GM19240 (cell line): ENCODE data around the gene TBATA.

Experiments used
- DNase-seq: peaks from one replicate; pipeline ENCODE4 v3.0.0; 2011; ENCODE audit warnings: low spot score; ENCODE audit not compliant: insufficient read length

Gene TBATA, protein sequence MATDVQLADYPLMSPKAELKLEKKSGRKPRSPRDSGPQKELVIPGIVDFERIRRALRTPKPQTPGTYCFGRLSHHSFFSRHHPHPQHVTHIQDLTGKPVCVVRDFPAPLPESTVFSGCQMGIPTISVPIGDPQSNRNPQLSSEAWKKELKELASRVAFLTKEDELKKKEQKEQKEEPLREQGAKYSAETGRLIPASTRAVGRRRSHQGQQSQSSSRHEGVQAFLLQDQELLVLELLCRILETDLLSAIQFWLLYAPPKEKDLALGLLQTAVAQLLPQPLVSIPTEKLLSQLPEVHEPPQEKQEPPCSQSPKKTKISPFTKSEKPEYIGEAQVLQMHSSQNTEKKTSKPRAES

DNA sequence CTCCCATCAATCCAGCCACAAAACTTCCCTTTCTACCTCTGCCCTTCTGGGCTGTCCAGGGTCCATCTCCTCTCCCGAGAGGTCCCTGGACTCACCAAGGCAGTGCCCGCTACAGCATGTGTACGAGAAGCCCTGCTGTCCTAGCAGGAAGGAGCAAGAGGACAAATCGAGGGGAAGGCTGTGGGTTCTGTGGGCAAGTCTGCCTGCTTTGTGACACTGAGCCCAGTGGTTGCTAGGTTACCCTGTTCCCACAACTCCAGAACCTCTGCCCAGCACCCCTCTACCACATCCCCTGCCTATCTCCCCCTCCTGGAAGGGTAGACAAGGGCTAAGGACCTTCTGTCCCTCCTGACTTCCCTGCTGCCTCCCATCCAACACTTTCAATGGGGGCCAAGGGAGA is at the start of gene TBATA:
Gene TBATA (minus strand): TSS at position 188 of the 400 bp plus-strand sequence. CDS start 1,998 bp downstream, outside the sequence.
- DNase-seq = no peak

DNA sequence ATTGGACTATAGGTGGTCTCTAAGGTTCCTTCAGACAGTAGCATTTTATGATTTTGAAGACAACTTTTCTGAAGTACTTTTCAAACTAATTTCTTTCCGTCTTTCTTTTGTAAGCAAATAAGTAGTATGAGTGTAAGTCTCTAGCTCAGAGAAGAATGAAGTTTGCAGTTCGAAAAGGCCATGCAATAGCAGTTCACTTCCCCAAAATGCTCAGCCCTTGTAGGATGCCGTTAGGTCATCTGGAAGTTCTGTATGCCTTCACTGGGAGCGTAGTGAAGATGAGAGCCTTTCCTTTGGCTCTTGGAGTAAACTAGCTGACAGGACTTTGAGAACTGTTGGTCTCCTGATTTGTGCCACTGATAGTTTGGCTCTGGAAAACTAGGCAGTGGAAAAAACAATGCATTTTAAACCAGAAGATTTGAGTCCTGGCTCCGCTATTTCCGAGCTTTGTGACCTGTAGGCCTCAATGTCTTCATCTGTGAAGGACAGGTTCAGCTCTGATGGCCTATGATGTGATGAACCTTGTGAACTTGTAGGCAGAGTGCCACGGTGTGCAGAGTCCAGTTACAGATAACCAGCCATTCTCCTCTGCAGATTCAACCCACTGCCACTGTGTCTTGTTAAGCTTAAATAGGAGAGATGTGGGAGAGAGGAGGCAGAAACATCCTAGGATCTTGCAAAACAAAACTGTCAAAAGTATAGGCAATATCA is 49.4 kb upstream of the TBATA start:
- DNase-seq = no peak

DNA sequence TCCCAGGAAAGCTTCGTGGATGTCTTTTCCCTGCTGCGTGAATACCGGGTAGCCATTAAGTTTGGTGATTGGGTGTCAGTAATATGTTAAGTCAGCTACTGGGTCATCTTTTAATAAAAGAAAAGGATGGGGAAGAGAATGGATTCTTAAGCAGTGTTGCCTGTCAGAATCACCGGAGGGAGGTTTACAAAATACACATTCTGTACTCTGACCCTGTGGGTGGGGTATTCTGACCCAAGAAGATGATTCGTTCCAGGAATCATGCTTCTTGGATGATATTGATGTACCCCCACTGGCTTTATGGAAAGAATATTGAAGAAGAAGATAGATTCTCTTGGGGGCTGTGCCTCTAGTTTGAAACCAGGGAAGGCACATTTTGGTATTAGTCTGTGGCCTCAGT is 48.8 kb upstream of the TBATA start:
- no peak for DNase-seq

DNA sequence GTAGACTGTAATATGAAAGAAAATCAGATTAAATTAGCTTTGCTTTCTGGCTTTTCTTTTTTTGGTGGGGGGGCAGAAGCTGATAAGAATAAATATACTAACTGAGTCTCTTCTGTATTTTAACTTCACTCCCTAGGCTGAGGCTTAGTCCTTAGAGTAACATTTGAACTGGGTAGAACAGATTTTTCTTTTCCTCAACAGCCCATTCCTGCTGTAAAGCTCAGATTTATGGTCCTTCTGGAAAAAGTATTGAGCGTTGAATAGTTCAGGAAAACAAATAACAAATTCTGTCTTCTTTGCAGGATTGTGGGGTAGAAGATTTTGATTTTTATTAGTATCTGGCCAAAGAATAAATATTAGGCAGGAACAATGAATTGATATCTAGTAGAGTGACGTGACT is 48.4 kb upstream of the TBATA start:
- no peak for DNase-seq

DNA sequence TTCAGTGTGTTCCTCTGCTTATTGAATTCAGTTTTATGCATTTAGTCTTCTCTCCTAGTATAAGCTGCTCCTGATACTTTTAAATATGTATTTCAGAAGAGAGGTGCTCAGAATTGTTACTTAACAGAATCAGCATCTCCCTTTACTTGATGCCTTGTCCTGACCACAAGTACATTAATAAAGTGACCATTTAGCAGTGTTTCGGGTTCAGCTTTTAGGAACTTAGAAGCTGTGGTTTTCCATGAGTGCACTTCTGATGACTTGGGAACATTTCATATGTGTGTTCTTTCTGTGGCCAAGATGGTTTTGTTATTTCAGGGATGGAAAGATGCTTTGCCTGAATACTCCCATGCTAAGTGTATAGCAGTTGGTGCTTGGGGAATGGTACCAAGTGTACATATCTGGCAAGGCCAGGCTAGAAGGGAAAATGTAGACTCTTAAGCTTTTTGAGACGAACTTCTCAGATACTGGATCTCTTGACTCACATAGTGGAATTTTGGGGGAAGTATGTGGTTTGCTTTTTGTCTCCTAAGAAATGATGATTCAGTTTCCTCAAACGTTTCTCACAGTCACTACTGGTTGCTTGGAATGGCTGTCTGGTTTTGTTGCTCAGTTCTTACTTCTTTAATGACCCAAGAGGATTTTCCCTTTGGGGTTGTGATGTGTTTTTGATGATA is 47.8 kb upstream of the TBATA start:
- DNase-seq = no peak

DNA sequence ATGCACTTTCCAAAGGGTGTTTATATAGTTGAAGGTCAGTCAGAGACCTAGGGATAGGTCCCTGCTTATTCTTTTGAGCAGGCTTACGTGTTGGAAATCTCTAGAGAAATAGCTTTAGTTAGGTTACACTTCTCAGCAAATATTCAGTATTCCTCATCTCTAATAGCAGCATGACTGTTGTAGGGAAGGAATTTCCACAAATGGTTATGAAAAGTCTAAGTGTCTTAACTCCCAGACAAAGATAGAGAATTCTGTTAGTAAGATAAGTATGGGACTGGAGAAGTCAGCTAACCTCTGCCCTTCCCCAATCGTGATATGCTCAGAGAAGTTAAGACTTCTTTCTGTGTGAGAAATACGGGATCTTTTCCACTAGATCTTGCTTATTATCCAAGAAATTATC is 47.0 kb upstream of the TBATA start:
- no peak for DNase-seq

DNA sequence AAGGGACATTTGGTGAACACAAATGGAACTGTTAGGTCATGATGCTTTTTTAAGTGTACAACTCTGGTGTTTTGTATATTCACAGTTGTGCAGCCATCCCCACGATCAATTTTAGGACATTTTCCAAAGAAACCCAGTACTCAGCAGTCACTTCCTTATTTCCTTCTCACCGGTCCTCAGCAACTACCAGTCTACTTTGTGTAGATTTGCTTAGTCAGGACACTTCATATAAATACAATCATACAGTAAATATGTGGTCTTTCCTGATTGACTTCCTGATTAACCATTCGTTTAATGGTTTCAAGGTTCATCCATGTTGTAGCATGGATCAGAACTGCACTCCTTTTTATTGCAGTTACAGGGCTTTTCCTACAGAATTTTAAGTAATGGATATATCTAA is 45.0 kb upstream of the TBATA start:
- no peak for DNase-seq

DNA sequence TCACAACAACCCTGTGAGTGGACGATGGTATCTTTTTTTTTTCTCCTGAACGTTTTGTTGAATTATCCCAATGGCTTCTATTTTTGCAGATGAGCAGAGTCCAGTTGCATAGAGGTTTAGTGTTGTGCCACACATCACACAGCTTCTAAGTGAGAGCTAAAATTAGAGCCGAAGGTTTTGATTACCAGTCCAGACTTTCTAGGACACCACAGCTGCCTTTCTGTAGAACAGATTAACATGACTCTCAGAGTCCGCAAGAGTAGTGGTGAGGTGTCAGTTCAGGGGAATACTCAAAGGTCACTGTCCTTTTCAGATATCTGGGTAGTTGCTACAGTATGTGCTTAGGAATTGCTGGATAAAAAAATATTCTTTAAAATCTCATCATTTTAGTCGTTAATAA is 44.4 kb upstream of the TBATA start:
- no peak for DNase-seq

DNA sequence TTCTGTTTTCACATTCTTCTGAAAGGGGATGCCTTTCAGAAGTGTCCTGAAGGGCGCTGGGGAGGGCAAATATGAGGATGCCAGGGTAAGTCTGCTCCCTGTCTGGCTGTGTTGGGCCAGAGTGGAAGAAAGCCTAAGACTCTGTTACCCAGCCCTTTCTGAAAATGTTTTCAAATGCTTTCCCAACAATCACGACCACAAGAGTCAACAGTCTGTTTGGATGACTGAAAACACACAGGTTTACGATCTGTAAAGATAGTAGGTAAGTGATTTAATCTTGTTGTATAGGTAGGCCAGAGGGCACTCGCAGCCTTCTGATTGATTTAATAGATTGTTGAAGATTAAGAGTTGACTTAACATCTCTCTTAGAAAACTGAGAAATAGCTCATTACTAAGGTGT is 43.7 kb upstream of the TBATA start:
- no peak for DNase-seq

DNA sequence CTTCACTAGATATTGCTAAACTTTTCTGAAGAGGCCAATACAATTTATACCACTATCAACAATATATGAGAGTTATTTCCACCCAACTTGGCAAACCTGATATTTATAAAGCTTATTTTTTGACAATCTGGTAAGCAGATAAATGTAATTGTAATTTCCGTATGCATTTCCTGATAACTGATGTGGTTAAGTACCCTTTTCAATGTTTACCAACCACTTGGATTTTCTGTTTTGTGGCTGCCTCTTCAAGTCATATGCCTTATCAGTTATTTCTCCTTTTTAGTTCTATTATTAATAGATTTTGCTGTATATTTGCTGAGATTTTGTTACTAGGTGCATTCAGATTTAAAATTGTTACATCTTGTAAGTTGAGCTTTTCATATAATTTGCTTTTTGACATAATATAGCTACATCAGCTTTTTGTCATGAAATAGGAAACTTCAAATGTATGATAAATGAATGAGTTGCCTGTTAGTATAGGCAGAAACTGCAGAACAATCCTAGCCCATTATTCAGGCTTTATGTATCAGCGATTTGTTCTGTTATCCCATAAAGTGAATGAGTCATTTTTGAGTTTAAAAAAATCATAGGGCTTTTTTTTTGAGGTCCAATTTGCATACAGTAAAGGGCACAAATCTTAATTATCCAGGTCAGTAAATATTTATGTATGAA is 42.0 kb upstream of the TBATA start:
- DNase-seq = no peak

DNA sequence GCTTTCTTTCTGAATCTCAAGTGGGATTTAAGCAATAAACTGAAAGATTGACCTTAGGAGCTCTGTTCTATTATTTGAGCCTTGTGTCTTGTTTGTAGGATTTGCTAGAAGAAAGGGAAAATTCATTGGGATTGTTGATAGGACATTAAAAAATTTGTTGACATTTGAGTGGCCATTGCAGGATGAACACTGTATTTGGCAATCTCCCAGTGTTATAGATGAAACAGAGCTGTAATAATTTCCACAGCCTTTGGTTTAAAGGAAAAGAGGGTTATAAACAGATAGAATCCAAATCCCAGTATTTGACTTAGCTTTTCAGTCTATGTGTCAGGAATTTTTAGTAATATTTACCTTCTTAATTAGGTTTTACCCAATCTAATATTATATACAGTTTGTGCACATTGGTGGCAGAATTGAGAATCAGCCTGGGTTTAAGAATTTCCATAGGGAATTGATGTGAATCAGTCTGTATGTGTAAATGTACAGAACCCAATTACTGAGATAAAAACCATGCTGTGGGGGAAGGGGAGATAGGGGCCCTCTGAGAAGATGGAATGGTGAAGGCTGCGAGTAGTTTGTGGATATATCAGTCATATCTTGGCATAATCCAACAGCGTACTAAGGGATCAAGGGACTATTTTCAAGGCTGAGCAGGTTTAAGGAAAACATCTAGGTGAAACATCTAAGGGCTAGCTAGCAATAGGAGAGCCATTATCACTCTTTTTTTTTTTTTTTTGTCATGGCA is 37.1 kb upstream of the TBATA start:
- DNase-seq = no peak

DNA sequence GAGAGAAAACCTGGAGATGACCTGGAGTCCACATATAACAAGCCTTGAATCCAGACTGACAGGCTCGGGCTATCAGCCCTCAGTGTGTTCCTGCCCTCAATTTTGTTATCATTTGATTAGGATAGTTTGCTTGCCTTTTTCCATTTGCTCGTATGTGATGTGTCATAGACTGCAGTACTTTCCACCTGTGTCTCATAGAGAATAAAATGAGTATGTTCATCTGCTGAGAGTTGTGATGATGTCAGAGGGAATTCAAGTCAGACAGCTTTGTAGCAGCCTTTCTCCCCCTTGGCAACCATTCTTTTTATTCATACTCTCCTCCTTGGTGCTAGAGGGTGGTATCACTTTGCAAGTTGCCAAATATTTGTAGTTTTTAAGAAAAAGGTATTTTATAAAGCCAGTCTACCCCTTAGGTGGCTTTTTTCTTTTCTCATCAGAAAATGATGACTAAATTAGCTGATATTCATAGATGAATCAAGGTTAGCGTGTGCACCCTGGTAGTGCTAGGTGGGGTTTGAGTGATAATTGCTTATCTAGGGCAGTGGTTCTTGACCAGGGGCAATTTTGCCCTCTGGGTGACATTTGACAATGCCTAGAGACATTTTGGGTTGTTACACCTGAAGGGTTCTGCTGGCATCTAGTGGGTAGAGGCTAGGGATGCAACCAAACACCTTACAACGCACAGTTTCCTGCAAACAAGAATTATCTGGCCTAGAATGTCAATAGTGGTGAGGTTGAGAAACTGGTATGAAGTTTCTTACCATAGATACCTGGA is 36.0 kb upstream of the TBATA start:
- no peak for DNase-seq

DNA sequence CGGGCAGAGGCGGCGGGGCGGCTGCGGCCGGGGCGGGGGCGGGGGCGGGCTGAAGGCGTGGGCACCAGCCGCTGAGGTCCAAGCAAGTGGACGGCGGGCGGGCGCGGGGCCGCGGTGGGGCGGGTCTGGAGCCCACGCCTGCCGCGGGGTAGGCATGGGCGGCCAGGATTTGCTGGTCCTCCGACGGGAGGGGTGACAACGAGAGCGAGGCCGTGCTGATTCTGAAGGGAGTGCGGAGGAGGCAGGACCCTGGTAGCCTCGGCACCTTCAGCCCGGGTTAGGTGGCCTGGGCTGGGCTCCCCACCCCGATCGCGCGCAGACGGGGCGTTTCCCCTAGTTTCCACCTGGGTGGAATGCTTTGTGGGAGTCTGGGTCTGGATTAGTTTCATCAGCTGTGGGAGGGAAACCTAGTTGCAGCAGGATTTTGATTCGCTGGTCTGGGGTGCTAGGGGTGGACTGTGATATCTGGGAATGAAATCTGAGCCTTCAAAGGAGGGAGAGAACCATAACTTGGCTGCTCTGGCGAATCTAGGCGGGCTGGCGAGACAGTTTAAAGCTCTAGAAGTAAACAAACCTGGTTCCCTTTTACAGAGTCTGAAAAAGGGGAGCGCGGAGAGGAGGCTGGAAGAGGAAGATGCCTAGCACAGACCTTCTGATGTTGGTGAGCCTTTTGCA is 31.2 kb upstream of the TBATA start:
- DNase-seq = peak; percentile 29

DNA sequence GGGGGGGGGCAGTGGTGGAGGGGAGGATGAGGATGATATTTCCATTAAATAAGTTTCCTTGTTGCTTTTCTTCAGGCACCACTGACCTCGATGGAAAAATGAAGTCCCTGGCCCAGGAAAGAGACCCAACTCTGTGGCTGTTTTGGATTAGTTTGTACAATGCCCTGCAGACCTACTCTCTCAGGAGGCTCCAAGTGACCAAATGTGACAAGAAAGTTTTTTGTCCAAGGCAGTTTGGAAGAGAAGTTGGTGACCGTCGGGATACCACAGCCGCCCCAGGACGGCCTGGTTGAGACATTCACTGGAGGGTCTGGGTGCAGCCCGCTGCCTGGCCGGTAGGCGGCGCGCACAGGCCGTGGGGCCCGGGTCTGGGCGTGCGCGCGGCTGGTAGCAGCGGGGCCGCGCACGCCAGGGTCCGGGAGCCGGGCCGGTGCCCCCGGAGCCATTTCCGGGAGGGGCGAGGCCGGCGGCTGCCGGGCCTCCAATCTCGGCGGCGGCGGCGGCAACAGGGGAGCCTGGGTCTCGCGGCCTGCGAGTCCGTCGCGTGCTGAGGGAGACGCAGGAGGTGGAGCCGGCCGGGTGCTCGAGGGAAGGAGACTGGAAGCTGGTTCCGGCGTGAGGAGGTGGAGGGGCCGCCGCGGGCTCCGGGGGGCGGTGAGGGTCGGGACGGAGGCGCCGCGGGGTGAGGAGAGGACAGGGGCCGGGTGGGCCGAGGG is 30.5 kb upstream of the TBATA start, which contains the start of gene SGPL1:
Gene SGPL1 (plus strand): TSS at position 445 of the 716 bp plus-strand sequence. CDS start 906 bp downstream, outside the sequence.
- peak; percentile 94 for DNase-seq

DNA sequence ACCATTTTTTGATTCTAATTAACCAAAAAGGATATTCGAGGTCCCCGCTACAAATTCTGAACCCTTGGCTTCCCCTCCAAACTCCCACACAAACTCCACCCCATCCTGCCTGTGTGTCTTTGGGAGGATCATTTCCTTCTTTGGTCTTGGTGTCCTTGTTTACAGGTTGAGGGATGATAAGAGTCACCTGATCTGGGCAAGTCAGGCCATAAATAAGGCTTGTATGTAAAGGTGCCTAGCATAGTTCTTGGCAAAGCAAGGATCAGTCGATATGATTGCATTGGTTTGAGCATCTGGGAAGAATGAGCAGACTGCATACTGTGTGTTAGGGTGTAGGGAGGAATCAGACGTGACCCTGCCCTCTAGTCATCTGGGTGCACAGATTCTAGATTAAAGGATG is 28.9 kb upstream of the TBATA start:
- no peak for DNase-seq

DNA sequence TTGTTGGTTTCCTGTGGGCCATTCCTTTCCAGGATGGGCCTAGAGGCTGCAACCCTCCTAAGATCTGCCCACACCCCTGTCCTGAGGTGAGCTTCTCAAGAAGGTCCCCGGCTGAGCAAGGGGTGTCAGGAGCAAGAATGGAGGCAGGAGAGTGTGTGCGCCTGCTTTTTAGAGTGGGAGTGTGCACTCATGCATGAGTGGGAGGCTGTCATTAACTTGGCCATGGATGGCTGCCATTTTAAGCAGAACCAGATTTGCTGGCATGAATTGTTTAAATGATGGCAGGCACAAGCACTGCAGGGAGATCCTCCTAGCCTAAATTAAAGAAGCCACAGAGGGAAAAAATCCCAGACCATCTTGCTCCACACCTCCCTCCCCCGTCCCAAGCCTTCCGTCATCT is 27.6 kb upstream of the TBATA start:
- DNase-seq = no peak

DNA sequence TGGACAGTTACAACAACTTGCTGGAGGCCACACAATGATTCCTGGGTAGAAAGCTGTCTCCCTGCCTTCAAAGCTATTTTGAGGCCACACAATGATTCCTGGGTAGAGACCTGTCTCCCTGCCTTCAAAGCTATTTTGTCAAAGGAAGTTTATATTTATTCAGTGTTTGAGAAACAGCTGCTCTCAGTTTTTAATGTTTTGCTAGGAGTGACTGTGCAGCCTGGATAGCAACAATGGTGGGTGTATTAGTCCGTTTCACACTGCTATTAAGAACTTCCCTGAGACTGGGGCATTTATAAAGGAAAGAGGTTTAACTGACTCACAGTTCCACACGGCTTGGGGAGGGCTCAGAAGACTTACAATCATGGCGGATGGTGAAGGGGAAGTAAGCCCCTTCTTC is 26.7 kb upstream of the TBATA start:
- DNase-seq = no peak

DNA sequence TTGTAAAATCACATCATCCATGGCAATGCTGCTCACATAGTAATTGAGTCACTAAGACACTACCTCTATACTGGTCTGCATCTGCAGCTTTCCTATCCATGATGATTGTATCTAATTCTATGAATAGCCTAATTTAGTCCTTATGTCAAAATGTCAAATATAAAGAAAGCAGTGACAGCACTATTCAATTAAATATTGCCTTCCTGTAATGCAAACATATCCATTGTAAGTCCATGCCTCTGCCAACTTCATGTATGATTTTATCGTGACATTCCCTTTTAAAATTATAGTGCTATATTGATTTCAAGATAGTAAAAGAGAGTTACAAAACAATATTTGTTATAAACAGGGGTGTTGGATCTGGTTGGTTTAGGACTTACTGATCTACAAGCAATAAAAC is 25.8 kb upstream of the TBATA start:
- DNase-seq = no peak

DNA sequence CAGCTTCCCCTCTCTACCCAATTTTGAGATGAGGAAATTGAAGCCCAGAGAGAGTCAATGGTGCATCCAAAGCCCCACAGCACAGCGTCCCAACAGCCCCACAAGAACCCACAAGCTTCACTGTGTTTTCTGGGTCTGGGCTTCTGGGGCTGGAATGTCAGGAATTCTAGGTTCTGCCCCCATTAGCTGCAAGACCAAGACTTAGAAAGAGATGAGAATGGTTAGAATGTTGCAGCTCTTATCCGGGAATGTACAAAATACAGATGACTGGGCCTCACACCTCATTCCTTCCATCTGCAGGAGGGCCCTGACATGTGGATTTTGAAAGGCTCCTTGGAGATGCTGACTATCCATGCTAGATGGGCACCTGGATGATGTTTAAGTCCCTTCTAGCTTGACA is 24.5 kb upstream of the TBATA start:
- no peak for DNase-seq
